ENCODE results near the gene LGALS3BP. TPM values are rescaled to one million over a fixed set of nuclear protein-coding genes. Genes with fewer than 3 reads are reported as not detected.

The LGALS3BP gene
- total and polyA plus RNA-seq, 2 of the 13 experiments (the other 11 are each of a cell fraction or from before 2014, with no cell fraction given) = 137 to 332 TPM

DNA sequence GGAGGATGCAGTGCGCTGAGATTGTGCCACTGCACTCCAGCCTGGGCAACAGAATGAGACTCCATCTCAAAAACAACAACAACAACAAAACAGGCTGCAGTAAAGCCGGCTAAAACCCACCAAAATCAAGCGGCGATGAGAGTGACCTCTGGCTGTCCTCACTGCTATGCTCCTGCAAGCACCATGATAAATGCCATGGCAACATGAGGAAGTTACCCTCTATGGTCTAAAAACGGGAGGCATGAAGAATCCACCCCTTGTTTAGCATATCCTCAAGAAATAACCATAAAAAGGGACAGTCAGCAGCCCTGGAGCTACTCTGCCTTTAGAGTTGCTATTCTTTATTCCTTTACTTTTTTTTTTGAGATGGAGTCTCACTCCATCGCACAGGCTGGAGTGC is 8.4 kb upstream of the LGALS3BP start:
- no peak for ATAC-seq
- Histone ChIP-seq H3K36me3 (replicated peaks in 1 of 2; ENCODE audit: control insufficient read depth in 1 of 2, insufficient read depth in 2 of 2, low read length in 2 of 2) (peaks cover 8 to 9% of the 10 kb centered on the region in 2 experiments), H3K79me2 (ENCODE audit: insufficient read depth, low read length) (no peaks in the 10 kb centered on the region), H3K4me3 (replicated peaks in 1 of 3; ENCODE audit: insufficient read depth in 1 of 3, low read depth in 2 of 3, low read length in 3 of 3) (no peak overlapping the region), H3K27me3 (ENCODE audit: control insufficient read depth in 1 of 2, insufficient read depth in 2 of 2, low read length in 2 of 2) (no peaks in the 10 kb centered on the region), H3K9ac (ENCODE audit: insufficient read depth, low read depth, low read length) (no peak overlapping the region), H3K4me2 (ENCODE audit: low read depth, low read length) (no peak overlapping the region), H3K27ac (ENCODE audit: extremely low read length, insufficient read depth, low read length) (no peak overlapping the region), H2AFZ (ENCODE audit: low read length) (no peak overlapping the region), H3K9me3 (ENCODE audit: low read length) (no peaks in the 10 kb centered on the region), H4K20me1 (ENCODE audit: insufficient read depth, low read length) (no peaks in the 10 kb centered on the region), H3K4me1 (ENCODE audit: insufficient read depth, low read length) (peaks cover 29% of the 10 kb centered on the region)
- WGBS (ENCODE audit: low lambda C conversion rate) = 86% methylated on average over 6 of the region's 6 CpGs
- POLR2A ChIA-PET = interaction anchor here (1.9 to 2.0 kb wide), 2 partner anchors 16 to 39 kb away, joined by 6 to 11 read pairs; no protein-coding TSS in a partner anchor
- in situ Hi-C loops (cut with HindIII; ENCODE audit: extremely low pct_ligation_motif_present, low pct_unique_long_range_greater_than_20kb) (no loop called here), intact Hi-C loops (cut with micrococcal nuclease; ENCODE audit: unreplicated experiment) (loop anchor here (5.0 kb wide), 1 partner anchor 39 kb away; no protein-coding TSS in a partner anchor)
- no peak for FAIRE-seq
- DNase-seq (ENCODE audit: low spot score) = no peak
- BruUV-seq (replicated peaks) = no TSS peak
- TF ChIP-seq ZNF788 (CRISPR knock-in tag; IDR thresholded peaks at IDR 0.05; ENCODE audit: borderline replicate concordance) (no peak), TOE1 (CRISPR knock-in tag; IDR thresholded peaks at IDR 0.05) (no peak), SMAD3 (CRISPR knock-in tag; IDR thresholded peaks at IDR 0.05) (no peak), PRMT3 (CRISPR knock-in tag; IDR thresholded peaks at IDR 0.05; ENCODE audit: borderline replicate concordance, low read depth) (no peak), HDAC1 (CRISPR knock-in tag; IDR thresholded peaks at IDR 0.05) (no peak)
- TF ChIP-seq, protein P1, sequence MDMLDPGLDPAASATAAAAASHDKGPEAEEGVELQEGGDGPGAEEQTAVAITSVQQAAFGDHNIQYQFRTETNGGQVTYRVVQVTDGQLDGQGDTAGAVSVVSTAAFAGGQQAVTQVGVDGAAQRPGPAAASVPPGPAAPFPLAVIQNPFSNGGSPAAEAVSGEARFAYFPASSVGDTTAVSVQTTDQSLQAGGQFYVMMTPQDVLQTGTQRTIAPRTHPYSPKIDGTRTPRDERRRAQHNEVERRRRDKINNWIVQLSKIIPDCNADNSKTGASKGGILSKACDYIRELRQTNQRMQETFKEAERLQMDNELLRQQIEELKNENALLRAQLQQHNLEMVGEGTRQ (IDR thresholded peaks at IDR 0.05; ENCODE audit: low read depth, low read length) = no peak
- TF ChIP-seq, protein P1 (CRISPR knock-in tag; IDR thresholded peaks at IDR 0.05; ENCODE audit: borderline replicate concordance) = no peak
- TF ChIP-seq, protein P2, sequence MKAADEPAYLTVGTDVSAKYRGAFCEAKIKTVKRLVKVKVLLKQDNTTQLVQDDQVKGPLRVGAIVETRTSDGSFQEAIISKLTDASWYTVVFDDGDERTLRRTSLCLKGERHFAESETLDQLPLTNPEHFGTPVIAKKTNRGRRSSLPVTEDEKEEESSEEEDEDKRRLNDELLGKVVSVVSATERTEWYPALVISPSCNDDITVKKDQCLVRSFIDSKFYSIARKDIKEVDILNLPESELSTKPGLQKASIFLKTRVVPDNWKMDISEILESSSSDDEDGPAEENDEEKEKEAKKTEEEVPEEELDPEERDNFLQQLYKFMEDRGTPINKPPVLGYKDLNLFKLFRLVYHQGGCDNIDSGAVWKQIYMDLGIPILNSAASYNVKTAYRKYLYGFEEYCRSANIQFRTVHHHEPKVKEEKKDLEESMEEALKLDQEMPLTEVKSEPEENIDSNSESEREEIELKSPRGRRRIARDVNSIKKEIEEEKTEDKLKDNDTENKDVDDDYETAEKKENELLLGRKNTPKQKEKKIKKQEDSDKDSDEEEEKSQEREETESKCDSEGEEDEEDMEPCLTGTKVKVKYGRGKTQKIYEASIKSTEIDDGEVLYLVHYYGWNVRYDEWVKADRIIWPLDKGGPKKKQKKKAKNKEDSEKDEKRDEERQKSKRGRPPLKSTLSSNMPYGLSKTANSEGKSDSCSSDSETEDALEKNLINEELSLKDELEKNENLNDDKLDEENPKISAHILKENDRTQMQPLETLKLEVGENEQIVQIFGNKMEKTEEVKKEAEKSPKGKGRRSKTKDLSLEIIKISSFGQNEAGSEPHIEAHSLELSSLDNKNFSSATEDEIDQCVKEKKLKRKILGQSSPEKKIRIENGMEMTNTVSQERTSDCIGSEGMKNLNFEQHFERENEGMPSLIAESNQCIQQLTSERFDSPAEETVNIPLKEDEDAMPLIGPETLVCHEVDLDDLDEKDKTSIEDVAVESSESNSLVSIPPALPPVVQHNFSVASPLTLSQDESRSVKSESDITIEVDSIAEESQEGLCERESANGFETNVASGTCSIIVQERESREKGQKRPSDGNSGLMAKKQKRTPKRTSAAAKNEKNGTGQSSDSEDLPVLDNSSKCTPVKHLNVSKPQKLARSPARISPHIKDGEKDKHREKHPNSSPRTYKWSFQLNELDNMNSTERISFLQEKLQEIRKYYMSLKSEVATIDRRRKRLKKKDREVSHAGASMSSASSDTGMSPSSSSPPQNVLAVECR (CRISPR knock-in tag; IDR thresholded peaks at IDR 0.05; ENCODE audit: borderline replicate concordance) = no peak
- TF ChIP-seq, protein P3, sequence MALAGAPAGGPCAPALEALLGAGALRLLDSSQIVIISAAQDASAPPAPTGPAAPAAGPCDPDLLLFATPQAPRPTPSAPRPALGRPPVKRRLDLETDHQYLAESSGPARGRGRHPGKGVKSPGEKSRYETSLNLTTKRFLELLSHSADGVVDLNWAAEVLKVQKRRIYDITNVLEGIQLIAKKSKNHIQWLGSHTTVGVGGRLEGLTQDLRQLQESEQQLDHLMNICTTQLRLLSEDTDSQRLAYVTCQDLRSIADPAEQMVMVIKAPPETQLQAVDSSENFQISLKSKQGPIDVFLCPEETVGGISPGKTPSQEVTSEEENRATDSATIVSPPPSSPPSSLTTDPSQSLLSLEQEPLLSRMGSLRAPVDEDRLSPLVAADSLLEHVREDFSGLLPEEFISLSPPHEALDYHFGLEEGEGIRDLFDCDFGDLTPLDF (CRISPR knock-in tag; IDR thresholded peaks at IDR 0.05) = no peak
- CTCF ChIA-PET (ENCODE audit: low intra/inter-chr PET ratio, low total read pairs) = no interaction called here

All from HepG2 (cell line).